ENCODE measurements around the gene GSE1. TPM values are rescaled to one million over a fixed set of nuclear protein-coding genes. Genes with fewer than 3 reads are reported as not detected.
A peak's percentile ranks its signal among the peaks of the same experiment; 100 is the strongest.

Gene GSE1
- total RNA-seq, 4 donors from 2014 or later = 54.2 to 155 (median 71.9) TPM

GRCh38 chr16:85657996-85658395 is 44.9 kb downstream of the GSE1 start:
- Histone ChIP-seq H3K27ac (peak overlapping the region in 1 of 3 donors; percentile 13), H3K36me3 (peaks cover 65 to 75% of the 10 kb centered on the region in 2 donors), H3K27me3 (no peaks in the 10 kb centered on the region), H3K4me3 (replicated peaks in 1 of 3) (no peak overlapping the region), H3K9me3 (no peaks in the 10 kb centered on the region), H3K4me1 (peaks cover 16 to 27% of the 10 kb centered on the region in 2 donors)
- no peak for TF ChIP-seq POLR2A (IDR thresholded peaks at IDR 0.05)
- no peak for TF ChIP-seq CTCF (IDR thresholded peaks at IDR 0.05)
- no peak for DNase-seq
- WGBS, 2 donors = 92% methylated on average over 3 of the region's 3 CpGs
- intact Hi-C loops (cut with DNase I) = loop anchor here (5.0 kb wide), 1 partner anchor 59 kb away; no protein-coding TSS in a partner anchor

GRCh38 chr16:85658504-85659326 is 45.6 kb downstream of the GSE1 start:
- H3K4me1 ChIP-seq = peaks cover 10 to 22% of the 10 kb centered on the region in 2 donors
- intact Hi-C loops (cut with DNase I) = loop anchor here (5.0 kb wide), 1 partner anchor 59 kb away; no protein-coding TSS in a partner anchor
- no peaks in the 10 kb centered on the region for H3K27me3 ChIP-seq
- peak overlapping the region in 1 of 3 donors; percentile 45 for H3K27ac ChIP-seq
- H3K9me3 ChIP-seq = no peaks in the 10 kb centered on the region
- peaks cover 73 to 82% of the 10 kb centered on the region in 2 donors for H3K36me3 ChIP-seq
- no peak for DNase-seq
- TF ChIP-seq POLR2A (IDR thresholded peaks at IDR 0.05) (no peak), CTCF (IDR thresholded peaks at IDR 0.05) (no peak)
- H3K4me3 ChIP-seq (replicated peaks in 1 of 3) = no peak overlapping the region
- 93 to 95% methylated on average over 14 to 15 of the region's 18 CpGs for WGBS, 2 donors

GRCh38 chr16:85659336-85659735 is 46.2 kb downstream of the GSE1 start:
- TF ChIP-seq POLR2A (IDR thresholded peaks at IDR 0.05) (no peak), CTCF (IDR thresholded peaks at IDR 0.05) (no peak)
- Histone ChIP-seq H3K4me3 (replicated peaks in 1 of 3) (no peak overlapping the region), H3K27me3 (no peaks in the 10 kb centered on the region), H3K27ac (peak overlapping the region in 2 of 3 donors; percentile 32 to 45), H3K4me1 (peaks cover 10 to 19% of the 10 kb centered on the region in 2 donors), H3K9me3 (no peaks in the 10 kb centered on the region), H3K36me3 (peaks cover 75 to 86% of the 10 kb centered on the region in 2 donors)
- DNase-seq = no peak
- intact Hi-C loops (cut with DNase I) = loop anchor here (5.0 kb wide), 1 partner anchor 58 kb away; no protein-coding TSS in a partner anchor
- WGBS, 2 donors = 78 to 86% methylated on average over 5 to 8 of the region's 8 CpGs

- Histone ChIP-seq H3K36me3 (peaks cover 76 to 86% of the 10 kb centered on the region in 2 donors), H3K27ac (peak overlapping the region in 2 of 3 donors; percentile 32 to 45), H3K9me3 (no peaks in the 10 kb centered on the region), H3K4me3 (replicated peaks in 1 of 3) (no peak overlapping the region), H3K4me1 (peaks cover 10 to 19% of the 10 kb centered on the region in 2 donors), H3K27me3 (no peaks in the 10 kb centered on the region)
- DNase-seq = peak; percentile 71 to 73
- WGBS, 2 donors = 76 to 77% methylated on average over 10 of the region's 12 CpGs
- intact Hi-C loops (cut with DNase I) = loop anchor here (5.0 kb wide), 1 partner anchor 57 kb away; no protein-coding TSS in a partner anchor
- peak in 1 of 2 donors; percentile 11 for TF ChIP-seq POLR2A (IDR thresholded peaks at IDR 0.05)
- peak; percentile 72 to 91 (median 80) for TF ChIP-seq CTCF (IDR thresholded peaks at IDR 0.05)
Observed at GRCh38 chr16:85659805-85660511, 46.8 kb downstream of the GSE1 start.

Measured in thyroid gland (tissue), 4 donors.